ENCODE measurements around the gene ENGASE.
A peak's percentile ranks its signal among the peaks of the same experiment; 100 is the strongest.
"Not testable (repeated sequence)": the region's sequence is repeated elsewhere in the genome, so short reads cannot be mapped to it uniquely, and the experiment has no call there.

Gene ENGASE

DNA sequence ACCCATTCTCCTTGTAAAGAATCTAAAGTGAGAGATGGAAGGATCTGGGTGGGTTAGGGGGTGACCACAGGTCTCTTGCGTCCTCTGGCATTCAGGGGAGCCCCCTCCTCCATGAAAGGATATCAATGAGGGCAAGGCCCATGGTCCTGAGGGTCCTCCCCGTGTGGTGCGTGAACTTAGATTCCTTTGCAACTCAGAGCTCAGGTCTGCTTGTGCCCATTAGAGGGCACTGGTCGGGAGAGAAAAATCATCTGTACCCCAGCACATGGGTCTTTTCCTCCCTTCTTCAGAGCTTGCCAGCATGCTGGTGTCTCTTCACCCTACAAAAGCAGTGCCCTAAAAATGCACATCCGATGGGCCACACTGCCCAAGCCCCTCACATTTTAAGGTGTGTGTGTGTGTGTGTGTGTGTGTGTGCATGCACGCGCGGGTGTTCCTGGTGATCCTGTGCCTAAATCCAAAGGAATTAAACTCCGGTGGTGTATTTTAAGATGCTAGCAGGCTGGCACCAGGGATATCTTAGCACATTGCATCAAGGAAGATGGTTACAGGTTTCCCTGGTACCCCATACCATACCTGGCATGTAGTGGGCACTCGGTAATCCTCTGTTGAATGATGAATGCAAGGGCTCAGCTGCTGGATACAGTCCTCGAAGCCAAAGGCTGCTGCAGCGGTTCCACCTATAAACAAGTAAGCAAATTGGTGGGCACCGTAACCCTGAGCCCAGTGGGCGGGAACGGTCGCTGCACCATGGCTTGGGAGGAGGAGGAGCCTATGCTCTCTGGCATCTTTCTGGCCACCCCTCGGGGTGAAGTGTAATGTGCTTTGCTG lies 45.9 kb upstream of the ENGASE start:
- DNase-seq (ENCODE audit: low spot score): peak; percentile 9
- TF ChIP-seq, protein P1, sequence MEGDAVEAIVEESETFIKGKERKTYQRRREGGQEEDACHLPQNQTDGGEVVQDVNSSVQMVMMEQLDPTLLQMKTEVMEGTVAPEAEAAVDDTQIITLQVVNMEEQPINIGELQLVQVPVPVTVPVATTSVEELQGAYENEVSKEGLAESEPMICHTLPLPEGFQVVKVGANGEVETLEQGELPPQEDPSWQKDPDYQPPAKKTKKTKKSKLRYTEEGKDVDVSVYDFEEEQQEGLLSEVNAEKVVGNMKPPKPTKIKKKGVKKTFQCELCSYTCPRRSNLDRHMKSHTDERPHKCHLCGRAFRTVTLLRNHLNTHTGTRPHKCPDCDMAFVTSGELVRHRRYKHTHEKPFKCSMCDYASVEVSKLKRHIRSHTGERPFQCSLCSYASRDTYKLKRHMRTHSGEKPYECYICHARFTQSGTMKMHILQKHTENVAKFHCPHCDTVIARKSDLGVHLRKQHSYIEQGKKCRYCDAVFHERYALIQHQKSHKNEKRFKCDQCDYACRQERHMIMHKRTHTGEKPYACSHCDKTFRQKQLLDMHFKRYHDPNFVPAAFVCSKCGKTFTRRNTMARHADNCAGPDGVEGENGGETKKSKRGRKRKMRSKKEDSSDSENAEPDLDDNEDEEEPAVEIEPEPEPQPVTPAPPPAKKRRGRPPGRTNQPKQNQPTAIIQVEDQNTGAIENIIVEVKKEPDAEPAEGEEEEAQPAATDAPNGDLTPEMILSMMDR (IDR thresholded peaks at IDR 0.05; ENCODE audit: borderline replicate concordance, control extremely low read depth, extremely low read depth, insufficient read depth, missing control alignments): peak; percentile 19
- in situ Hi-C loops (cut with MboI; ENCODE audit: low sequenced_read_pairs, unreplicated experiment): no loop called here

DNA sequence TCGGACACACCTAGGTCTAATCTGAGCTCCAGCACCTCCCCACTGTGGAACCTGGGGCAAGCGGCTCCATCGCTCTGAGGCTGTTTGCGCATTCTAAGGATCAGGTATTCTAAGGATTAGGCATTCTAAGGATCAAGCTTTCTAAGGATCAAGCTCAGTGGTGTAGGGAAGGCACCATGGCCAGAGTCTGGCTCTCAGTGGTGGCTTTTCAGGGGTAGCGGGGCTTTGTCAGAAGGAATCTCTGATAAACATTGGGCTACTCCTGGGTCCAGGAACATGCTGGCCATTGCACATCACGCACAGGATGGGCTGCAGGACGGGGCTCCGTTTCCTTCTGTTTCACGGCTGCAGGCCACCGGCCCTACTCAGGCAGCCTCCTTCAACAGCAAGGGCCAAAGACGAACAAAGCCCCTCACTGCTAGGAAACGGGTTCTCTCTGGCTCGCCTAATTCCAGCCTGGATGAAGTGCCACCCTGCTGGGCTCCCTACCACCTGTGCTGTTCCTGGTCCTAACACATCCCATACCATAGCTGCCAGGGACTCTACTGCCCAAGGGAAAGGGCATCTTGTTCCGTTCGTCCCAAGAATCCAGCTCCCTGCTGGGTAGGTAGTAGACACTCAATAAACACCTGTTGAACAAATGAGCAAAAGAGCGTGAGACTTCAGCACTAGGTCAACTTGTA lies 45.2 kb upstream of the ENGASE start:
- in situ Hi-C loops (cut with MboI; ENCODE audit: low sequenced_read_pairs, unreplicated experiment): no loop called here
- peak; percentile 11 for DNase-seq (ENCODE audit: low spot score)
- TF ChIP-seq, protein P1 (IDR thresholded peaks at IDR 0.05; ENCODE audit: borderline replicate concordance, control extremely low read depth, extremely low read depth, insufficient read depth, missing control alignments): no peak

DNA sequence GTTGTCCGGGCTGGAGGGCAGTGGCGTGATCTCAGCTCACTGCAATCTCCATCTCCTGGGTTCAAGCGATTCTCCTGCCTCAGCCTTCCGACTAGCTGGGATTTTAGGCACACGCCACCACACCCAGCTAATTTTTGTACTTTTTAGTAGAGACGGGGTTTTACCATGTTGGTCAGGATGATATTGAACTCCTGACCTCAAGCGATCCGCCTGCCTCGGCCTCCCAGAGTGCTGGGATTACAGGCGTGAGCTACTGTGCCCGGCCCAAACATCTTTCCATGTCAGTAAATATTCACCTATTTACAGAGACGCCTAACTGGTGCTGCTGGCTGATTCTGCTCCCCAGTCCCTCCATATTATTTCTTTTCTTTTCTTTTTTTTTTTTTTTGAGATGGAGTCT lies 44.0 kb upstream of the ENGASE start:
- in situ Hi-C loops (cut with MboI; ENCODE audit: low sequenced_read_pairs, unreplicated experiment); DNase-seq (ENCODE audit: low spot score): not testable (repeated sequence)

DNA sequence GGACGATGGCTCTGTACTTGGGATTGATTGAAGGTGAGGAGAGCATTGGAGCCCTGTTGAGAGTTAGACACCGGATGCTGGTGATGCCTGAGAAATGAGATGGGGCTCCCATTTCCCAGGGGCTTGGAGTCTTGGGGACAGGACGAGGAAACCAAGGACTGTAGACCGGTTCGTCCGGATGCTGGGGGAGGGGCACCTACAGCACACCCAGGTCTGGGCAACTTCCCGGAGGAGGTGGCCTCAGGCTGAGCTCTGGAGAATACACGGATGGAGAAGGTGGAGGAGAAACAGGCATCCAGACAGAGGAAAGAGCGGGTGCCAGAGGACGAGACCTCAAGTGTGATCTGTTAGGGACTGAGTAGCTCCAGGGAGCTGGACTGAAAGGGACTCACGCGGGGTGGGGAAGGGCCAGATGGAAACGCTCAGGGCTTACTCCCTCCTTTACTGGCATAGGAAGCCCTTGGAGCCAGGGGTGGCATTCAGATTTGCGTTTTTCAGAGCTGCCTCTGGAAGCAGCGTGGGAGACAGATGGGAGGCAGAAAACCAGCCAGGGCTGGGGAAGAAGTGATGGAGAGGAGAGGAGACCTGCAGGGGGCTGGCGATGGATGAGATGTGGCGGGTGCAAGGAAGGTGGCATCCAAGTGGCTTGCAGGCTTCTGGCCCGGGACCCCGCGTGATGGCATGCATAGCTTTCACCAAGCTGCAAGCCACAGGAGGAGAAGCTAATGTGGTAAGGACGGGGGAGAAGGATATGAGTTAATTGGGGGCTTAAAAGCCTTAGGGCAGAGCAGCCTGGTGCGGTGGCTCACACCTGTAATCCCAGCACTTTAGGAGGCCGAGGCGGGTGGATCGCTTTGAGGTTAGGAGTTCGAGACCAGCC lies 42.4 kb upstream of the ENGASE start:
- TF ChIP-seq, protein P1 (IDR thresholded peaks at IDR 0.05; ENCODE audit: borderline replicate concordance, control extremely low read depth, extremely low read depth, insufficient read depth, missing control alignments): no peak
- in situ Hi-C loops (cut with MboI; ENCODE audit: low sequenced_read_pairs, unreplicated experiment): no loop called here
- DNase-seq (ENCODE audit: low spot score): no peak

DNA sequence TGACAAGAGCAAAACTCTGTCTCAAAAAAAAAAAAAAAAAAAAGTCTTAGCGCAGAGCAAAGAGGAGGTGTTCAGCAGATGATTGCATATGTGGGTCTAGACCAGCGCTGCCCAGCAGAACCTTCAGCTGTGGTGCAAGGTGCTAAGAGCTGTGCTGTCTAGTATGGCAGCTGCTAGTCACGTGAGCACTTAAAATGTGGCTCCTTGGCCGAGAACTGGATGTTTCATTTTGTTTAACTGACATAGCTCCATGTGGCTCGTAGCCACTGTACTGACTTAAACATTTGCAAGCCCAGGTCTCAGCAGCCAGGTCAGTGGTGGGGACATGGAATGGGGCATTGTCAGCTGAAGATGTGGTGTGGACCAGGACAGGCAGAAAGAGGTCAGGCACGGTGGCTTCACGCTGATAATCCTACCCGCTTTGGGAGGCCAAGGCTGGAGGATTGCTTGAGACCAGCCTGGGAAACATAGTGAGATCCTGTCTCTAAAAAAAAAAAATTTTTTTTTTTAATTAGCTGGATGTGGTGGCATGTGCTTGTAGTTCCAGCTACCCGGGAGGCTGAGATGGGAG lies 41.5 kb upstream of the ENGASE start:
- in situ Hi-C loops (cut with MboI; ENCODE audit: low sequenced_read_pairs, unreplicated experiment): no loop called here
- TF ChIP-seq, protein P1 (IDR thresholded peaks at IDR 0.05; ENCODE audit: borderline replicate concordance, control extremely low read depth, extremely low read depth, insufficient read depth, missing control alignments): no peak
- DNase-seq (ENCODE audit: low spot score): no peak

DNA sequence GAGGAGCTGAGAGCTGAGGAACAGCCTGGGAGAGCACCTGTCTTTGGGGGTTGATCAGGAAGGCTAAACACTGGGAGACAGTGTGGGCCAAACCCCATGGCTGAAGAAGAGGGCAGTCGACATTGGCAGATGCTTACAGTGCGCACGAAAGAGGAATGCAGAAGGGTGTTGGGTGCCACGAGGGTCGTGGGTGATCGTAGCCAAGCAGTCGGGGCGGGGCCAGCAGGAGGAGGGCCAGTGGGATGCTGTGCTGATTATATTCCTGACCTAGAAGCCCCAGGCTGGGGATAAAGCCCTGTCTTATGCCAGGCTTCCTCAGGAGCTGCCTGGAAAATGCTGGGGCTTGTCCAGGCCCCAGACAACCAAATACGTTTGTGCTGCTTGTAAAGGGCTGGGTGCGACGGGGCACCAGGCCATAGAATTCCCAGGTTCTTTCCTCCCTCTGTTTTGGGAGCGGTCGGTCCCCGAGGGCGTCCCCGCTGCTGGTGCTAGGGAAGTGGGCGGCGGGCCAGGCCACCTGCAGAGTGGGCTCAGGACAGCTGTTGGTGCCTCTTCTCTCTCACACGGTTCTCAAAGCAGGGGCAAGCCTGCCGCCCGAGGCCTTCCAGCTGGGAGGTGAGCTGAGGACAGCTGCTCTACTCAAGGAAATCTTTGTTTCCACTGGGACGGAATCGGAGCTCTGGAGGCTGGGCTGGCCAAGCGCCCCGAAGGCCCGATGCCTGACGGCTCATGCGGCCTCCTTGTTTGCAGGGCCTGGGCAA lies 40.7 kb upstream of the ENGASE start:
- TF ChIP-seq, protein P1 (IDR thresholded peaks at IDR 0.05; ENCODE audit: borderline replicate concordance, control extremely low read depth, extremely low read depth, insufficient read depth, missing control alignments): no peak
- in situ Hi-C loops (cut with MboI; ENCODE audit: low sequenced_read_pairs, unreplicated experiment): no loop called here
- DNase-seq (ENCODE audit: low spot score): no peak

Measured in GM13976 (cell line).